ENCODE results near the gene CD274.

Gene CD274

GRCh38 chr9:5480919-5481318 lies 30.6 kb downstream of the CD274 start:
- Histone ChIP-seq H3K27me3 (ENCODE audit: insufficient read depth, low read length) (no peaks in the 10 kb centered on the region), H3K36me3 (ENCODE audit: insufficient read depth, low read length) (no peaks in the 10 kb centered on the region; the same call in 1 of the 2 replicates), H3K9ac (ENCODE audit: low read length) (no peak overlapping the region), H3K4me1 (ENCODE audit: insufficient read depth, low read length, severe bottlenecking) (no peaks in the 10 kb centered on the region), H3K4me2 (ENCODE audit: low read length) (no peak overlapping the region), H3F3A (ENCODE audit: insufficient read depth, low read length) (no peaks in the 10 kb centered on the region), H3K27ac (ENCODE audit: low read depth, low read length, poor library complexity, severe bottlenecking) (no peak overlapping the region), H3K79me2 (ENCODE audit: insufficient read depth, low read length) (no peaks in the 10 kb centered on the region), H3K4me3 (ENCODE audit: low read depth, low read length, poor library complexity, severe bottlenecking) (no peak overlapping the region), H3K9me2 (ENCODE audit: low read depth, low read length) (no peaks in the 10 kb centered on the region), H2AFZ (ENCODE audit: low read length) (no peak overlapping the region), H4K20me1 (ENCODE audit: insufficient read depth, low read length) (no peaks in the 10 kb centered on the region), H3K9me3 (ENCODE audit: low read length) (no peaks in the 10 kb centered on the region)
- TF ChIP-seq CTCF (IDR thresholded peaks at IDR 0.05; ENCODE audit: low read length) = no peak
- TF ChIP-seq EZH2 (IDR thresholded peaks at IDR 0.05; ENCODE audit: borderline replicate concordance, low read length) = no peak

GRCh38 chr9:5481322-5482040 lies 31.1 kb downstream of the CD274 start:
- H3K79me2 ChIP-seq (ENCODE audit: insufficient read depth, low read length) = no peaks in the 10 kb centered on the region
- H3K4me2 ChIP-seq (ENCODE audit: low read length) = no peak overlapping the region
- no peaks in the 10 kb centered on the region for H3K9me3 ChIP-seq (ENCODE audit: low read length)
- TF ChIP-seq EZH2 (IDR thresholded peaks at IDR 0.05; ENCODE audit: borderline replicate concordance, low read length) (no peak), CTCF (IDR thresholded peaks at IDR 0.05; ENCODE audit: low read length) (no peak)
- H3K36me3 ChIP-seq (ENCODE audit: insufficient read depth, low read length) = no peaks in the 10 kb centered on the region; the same call in 1 of the 2 replicates
- no peaks in the 10 kb centered on the region for H4K20me1 ChIP-seq (ENCODE audit: insufficient read depth, low read length)
- H3K27ac ChIP-seq (ENCODE audit: low read depth, low read length, poor library complexity, severe bottlenecking) = no peak overlapping the region
- no peak overlapping the region for H3K4me3 ChIP-seq (ENCODE audit: low read depth, low read length, poor library complexity, severe bottlenecking)
- H3K27me3 ChIP-seq (ENCODE audit: insufficient read depth, low read length) = no peaks in the 10 kb centered on the region
- no peaks in the 10 kb centered on the region for H3F3A ChIP-seq (ENCODE audit: insufficient read depth, low read length)
- H2AFZ ChIP-seq (ENCODE audit: low read length) = no peak overlapping the region
- H3K9ac ChIP-seq (ENCODE audit: low read length) = no peak overlapping the region
- no peaks in the 10 kb centered on the region for H3K4me1 ChIP-seq (ENCODE audit: insufficient read depth, low read length, severe bottlenecking)
- H3K9me2 ChIP-seq (ENCODE audit: low read depth, low read length) = no peaks in the 10 kb centered on the region

- H3K4me3 ChIP-seq (ENCODE audit: low read depth, low read length, poor library complexity, severe bottlenecking) = no peak overlapping the region
- H3K4me1 ChIP-seq (ENCODE audit: insufficient read depth, low read length, severe bottlenecking) = no peaks in the 10 kb centered on the region
- H4K20me1 ChIP-seq (ENCODE audit: insufficient read depth, low read length) = no peaks in the 10 kb centered on the region
- no peaks in the 10 kb centered on the region for H3F3A ChIP-seq (ENCODE audit: insufficient read depth, low read length)
- no peak overlapping the region for H3K9ac ChIP-seq (ENCODE audit: low read length)
- no peaks in the 10 kb centered on the region for H3K79me2 ChIP-seq (ENCODE audit: insufficient read depth, low read length)
- H3K4me2 ChIP-seq (ENCODE audit: low read length) = no peak overlapping the region
- no peaks in the 10 kb centered on the region for H3K27me3 ChIP-seq (ENCODE audit: insufficient read depth, low read length)
- no peak overlapping the region for H3K27ac ChIP-seq (ENCODE audit: low read depth, low read length, poor library complexity, severe bottlenecking)
- H2AFZ ChIP-seq (ENCODE audit: low read length) = no peak overlapping the region
- no peaks in the 10 kb centered on the region for H3K36me3 ChIP-seq (ENCODE audit: insufficient read depth, low read length)
- H3K9me2 ChIP-seq (ENCODE audit: low read depth, low read length) = no peaks in the 10 kb centered on the region
- no peak for TF ChIP-seq EZH2 (IDR thresholded peaks at IDR 0.05; ENCODE audit: borderline replicate concordance, low read length)
- no peak for TF ChIP-seq CTCF (IDR thresholded peaks at IDR 0.05; ENCODE audit: low read length)
- no peaks in the 10 kb centered on the region for H3K9me3 ChIP-seq (ENCODE audit: low read length)
Observed at GRCh38 chr9:5482194-5482593, 31.9 kb downstream of the CD274 start.

Measured in OCI-LY1 (cell line).